GM21360 (cell line): ENCODE data around the gene MTF1.
"Not testable (repeated sequence)": the region's sequence is repeated elsewhere in the genome, so short reads cannot be mapped to it uniquely, and the experiment has no call there.

ENCODE experiments used
- ATAC-seq: cut with Tn5 transposase; IDR thresholded peaks from one replicate; pipeline ENCODE4 v1.9.1; 2021; ENCODE audit warnings: mild to moderate bottlenecking, moderate library complexity; ENCODE audit not compliant: unreplicated experiment

The MTF1 gene

GRCh38 chr1:37794372-37795339 lies 64.7 kb downstream of the MTF1 start:
- ATAC-seq = no peak

- ATAC-seq = no peak
Observed at GRCh38 chr1:37793773-37794371, 65.5 kb downstream of the MTF1 start, which contains the start of gene MANEAL. Gene MANEAL (plus strand): TSS chr1:37793847. CDS start chr1:37794183, 336 bp downstream.

GRCh38 chr1:37792943-37793686 lies 66.3 kb downstream of the MTF1 start:
- ATAC-seq = no peak

- no peak for ATAC-seq
Observed at GRCh38 chr1:37782491-37782890, 76.9 kb downstream of the MTF1 start.

- no peak for ATAC-seq
Observed at GRCh38 chr1:37778654-37779053, 80.7 kb downstream of the MTF1 start.

GRCh38 chr1:37776946-37777516 lies 82.4 kb downstream of the MTF1 start:
- no peak for ATAC-seq

- not testable (repeated sequence) for ATAC-seq
Observed at GRCh38 chr1:37771440-37771839, 88.0 kb downstream of the MTF1 start.

GRCh38 chr1:37767488-37767887 lies 91.9 kb downstream of the MTF1 start:
- no peak for ATAC-seq

- no peak for ATAC-seq
Observed at GRCh38 chr1:37765916-37766664, 93.3 kb downstream of the MTF1 start.

- no peak for ATAC-seq
Observed at GRCh38 chr1:37764888-37765441, 94.4 kb downstream of the MTF1 start, which contains the start of gene EPHA10. Gene EPHA10 (minus strand): TSS chr1:37765120. CDS start chr1:37765066, 54 bp downstream.

GRCh38 chr1:37764414-37764825 lies 95.0 kb downstream of the MTF1 start:
- no peak for ATAC-seq

- ATAC-seq = no peak
Observed at GRCh38 chr1:37763791-37764413, 95.5 kb downstream of the MTF1 start.

GRCh38 chr1:37762516-37762915 lies 96.9 kb downstream of the MTF1 start:
- ATAC-seq = no peak

GRCh38 chr1:37761416-37762095 lies 97.8 kb downstream of the MTF1 start:
- ATAC-seq = no peak
